ES-I3 (cell line): Measurements from ENCODE around the gene HNRNPU.

ENCODE experiments used
- H3K36me3 ChIP-seq: 2 replicates; pipeline ENCODE4 v1.6.1; 2013; ENCODE audit warnings: mild to moderate bottlenecking, low read length, control low read depth, moderate library complexity; ENCODE audit not compliant: insufficient read depth
- H3K4me1 ChIP-seq: 2 replicates; pipeline ENCODE4 v1.6.1; 2013; ENCODE audit warnings: mild to moderate bottlenecking, control low read depth, low read length; ENCODE audit not compliant: insufficient read depth
- H3K9ac ChIP-seq: 2 replicates; pipeline ENCODE4 v1.6.1; 2013; ENCODE audit warnings: low read depth, mild to moderate bottlenecking, low read length, moderate library complexity
- H3K9me3 ChIP-seq: 2 replicates; pipeline ENCODE4 v1.6.1; 2013; ENCODE audit warnings: mild to moderate bottlenecking, low read length, moderate library complexity; ENCODE audit not compliant: control insufficient read depth, insufficient read depth

The HNRNPU gene

GRCh38 chr1:244869364-244869827 is 5.1 kb upstream of the HNRNPU start:
- Histone ChIP-seq H3K36me3 (no peaks in the 10 kb centered on the region), H3K4me1 (no peaks in the 10 kb centered on the region), H3K9me3 (no peaks in the 10 kb centered on the region), H3K9ac (no peak overlapping the region)

- Histone ChIP-seq H3K9ac (no peak overlapping the region), H3K36me3 (no peaks in the 10 kb centered on the region), H3K4me1 (no peaks in the 10 kb centered on the region), H3K9me3 (no peaks in the 10 kb centered on the region)
Observed at GRCh38 chr1:244868484-244869363, 4.4 kb upstream of the HNRNPU start.

- H3K9ac ChIP-seq, result no peak overlapping the region
- H3K36me3 ChIP-seq, result no peaks in the 10 kb centered on the region
- H3K9me3 ChIP-seq, result no peaks in the 10 kb centered on the region
- no peaks in the 10 kb centered on the region; the same call in 1 of the 2 replicates for H3K4me1 ChIP-seq
Observed at GRCh38 chr1:244866355-244866754, 2.0 kb upstream of the HNRNPU start.

DNA sequence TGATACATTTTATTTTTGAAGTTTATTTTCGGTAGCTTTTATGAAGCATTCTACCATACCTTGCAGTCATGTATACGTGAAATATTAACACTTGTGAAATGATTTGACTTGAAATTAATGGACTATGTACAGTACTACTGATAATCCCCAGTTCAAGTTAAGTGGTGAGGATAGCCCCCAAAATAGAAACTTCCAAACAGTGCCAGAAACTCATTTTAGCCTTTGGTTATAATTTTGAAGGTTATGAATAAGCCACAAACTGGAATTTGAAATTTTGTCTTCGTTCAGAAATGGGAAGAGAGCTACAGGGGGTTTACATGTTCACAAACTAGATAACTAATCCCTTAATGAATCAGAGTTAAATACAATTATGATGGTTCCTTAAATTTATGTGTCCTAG is 1.5 kb upstream of the HNRNPU start:
- Histone ChIP-seq H3K9me3 (no peaks in the 10 kb centered on the region), H3K4me1 (no peaks in the 10 kb centered on the region; the same call in 1 of the 2 replicates), H3K36me3 (0 out of 2 replicates have a peak, but pooled peaks cover 2% of the 10 kb centered on the region), H3K9ac (0 out of 2 replicates have a peak overlapping the region, but pooled peaks have one; percentile 63)

GRCh38 chr1:244865028-244865371 is 657 bp upstream of the HNRNPU start:
- no peaks in the 10 kb centered on the region; the same call in 1 of the 2 replicates for H3K4me1 ChIP-seq
- no peaks in the 10 kb centered on the region for H3K9me3 ChIP-seq
- peak overlapping the region; percentile 63 for H3K9ac ChIP-seq
- peaks cover 10% of the 10 kb centered on the region for H3K36me3 ChIP-seq

GRCh38 chr1:244863491-244864252 is 671 bp downstream of the HNRNPU start:
- H3K9ac ChIP-seq, result peak overlapping the region; percentile 63
- no peaks in the 10 kb centered on the region; the same call in 1 of the 2 replicates for H3K4me1 ChIP-seq
- H3K9me3 ChIP-seq, result no peaks in the 10 kb centered on the region
- H3K36me3 ChIP-seq, result peaks cover 21% of the 10 kb centered on the region

DNA sequence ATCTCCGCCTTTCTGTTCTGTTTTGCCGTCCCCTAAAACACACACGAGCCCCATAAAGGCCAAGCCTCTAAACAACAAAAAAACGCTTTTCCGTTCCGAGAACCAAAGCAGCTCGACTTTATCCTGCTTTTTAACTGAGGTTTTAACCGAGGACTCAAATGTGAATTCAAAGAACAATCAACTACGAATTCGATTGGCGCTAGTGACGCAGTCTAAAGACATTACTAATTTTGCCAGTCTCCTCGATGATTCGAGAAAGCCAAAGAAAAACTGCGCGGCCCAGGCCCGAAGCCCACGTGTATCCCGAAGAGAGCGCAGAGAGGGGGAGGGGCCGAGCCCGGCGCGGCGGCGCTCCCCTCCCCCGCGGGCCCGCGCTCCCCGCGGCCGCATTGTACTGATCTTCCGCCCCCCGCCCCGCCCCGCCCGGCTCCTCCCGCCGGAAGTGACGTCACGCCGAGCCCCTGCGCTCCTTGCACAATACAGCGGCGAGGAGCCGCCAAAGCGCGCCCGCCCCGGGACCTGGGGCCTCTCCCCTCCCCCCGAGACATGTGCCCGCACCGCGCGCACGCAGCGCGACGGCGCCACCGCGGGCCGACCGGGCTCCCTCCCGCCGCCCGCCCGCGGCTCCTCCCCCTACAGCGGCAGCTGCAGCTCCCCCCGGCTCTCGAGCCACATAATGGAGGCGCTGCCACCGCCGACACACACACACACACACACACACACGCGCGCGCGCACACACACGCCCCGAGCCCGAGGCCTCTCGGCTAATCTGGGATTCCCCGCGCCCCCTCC is 1.4 kb downstream of the HNRNPU start:
- H3K36me3 ChIP-seq, result peaks cover 28% of the 10 kb centered on the region
- H3K4me1 ChIP-seq, result no peaks in the 10 kb centered on the region; the same call in 1 of the 2 replicates
- H3K9me3 ChIP-seq, result no peaks in the 10 kb centered on the region
- peak overlapping the region; percentile 100 for H3K9ac ChIP-seq

DNA sequence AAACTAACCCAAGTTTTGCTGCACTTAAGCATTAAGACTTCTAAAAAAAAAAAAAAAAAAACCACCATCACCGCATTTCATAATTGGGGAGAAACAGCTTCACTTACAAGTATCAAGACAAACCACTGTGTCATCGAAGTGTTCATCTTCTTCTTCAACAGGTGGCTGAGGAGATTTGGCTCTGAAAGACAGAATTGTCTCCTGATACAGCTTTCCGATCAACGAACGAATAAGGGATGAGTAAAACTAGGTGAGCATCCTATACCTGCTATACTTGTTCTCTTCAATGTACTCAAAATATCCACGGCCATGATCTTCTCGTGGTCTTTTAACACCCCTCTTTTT is 2.0 kb downstream of the HNRNPU start:
- Histone ChIP-seq H3K9me3 (no peaks in the 10 kb centered on the region), H3K36me3 (peaks cover 33% of the 10 kb centered on the region), H3K4me1 (no peaks in the 10 kb centered on the region; the same call in 1 of the 2 replicates), H3K9ac (peak overlapping the region; percentile 100)

GRCh38 chr1:244861683-244862082 is 2.7 kb downstream of the HNRNPU start:
- no peaks in the 10 kb centered on the region for H3K9me3 ChIP-seq
- peak overlapping the region; percentile 100 for H3K9ac ChIP-seq
- H3K4me1 ChIP-seq, result no peaks in the 10 kb centered on the region; the same call in 1 of the 2 replicates
- H3K36me3 ChIP-seq, result peaks cover 40% of the 10 kb centered on the region

- H3K36me3 ChIP-seq, result peaks cover 45% of the 10 kb centered on the region
Observed at GRCh38 chr1:244860914-244861610, 3.3 kb downstream of the HNRNPU start.

DNA sequence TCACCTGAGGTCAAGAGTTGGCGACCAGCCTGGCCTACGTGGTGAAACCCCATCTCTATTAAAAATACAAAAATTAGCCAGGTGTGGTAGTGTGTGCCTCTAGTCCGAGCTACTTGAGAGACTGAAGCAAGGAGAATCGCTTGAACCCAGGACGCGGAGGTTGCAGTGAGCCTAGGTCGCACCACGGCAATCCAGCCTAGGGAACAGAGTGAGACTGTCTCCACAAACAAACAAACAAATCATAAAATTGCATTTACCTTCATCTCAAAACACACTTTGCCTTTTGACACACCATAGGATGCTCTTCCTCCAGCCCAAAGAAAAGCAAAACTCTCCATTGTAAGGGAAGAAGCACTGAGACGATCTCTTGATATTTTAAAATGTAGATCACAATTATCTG is 4.3 kb downstream of the HNRNPU start:
- Histone ChIP-seq H3K36me3 (peaks cover 53% of the 10 kb centered on the region), H3K9me3 (no peaks in the 10 kb centered on the region), H3K4me1 (no peaks in the 10 kb centered on the region; the same call in 1 of the 2 replicates), H3K9ac (no peak overlapping the region)

More at GRCh38 chr1:244860914-244861610, 3.3 kb downstream of the HNRNPU start:
- H3K9ac ChIP-seq, result peak overlapping the region; percentile 100
- H3K4me1 ChIP-seq, result no peaks in the 10 kb centered on the region; the same call in 1 of the 2 replicates
- no peaks in the 10 kb centered on the region for H3K9me3 ChIP-seq

- H3K36me3 ChIP-seq, result peaks cover 64% of the 10 kb centered on the region
- no peaks in the 10 kb centered on the region for H3K9me3 ChIP-seq
- H3K9ac ChIP-seq, result no peak overlapping the region
- H3K4me1 ChIP-seq, result no peaks in the 10 kb centered on the region; the same call in 1 of the 2 replicates
Observed at GRCh38 chr1:244858357-244858756, 6.0 kb downstream of the HNRNPU start.

DNA sequence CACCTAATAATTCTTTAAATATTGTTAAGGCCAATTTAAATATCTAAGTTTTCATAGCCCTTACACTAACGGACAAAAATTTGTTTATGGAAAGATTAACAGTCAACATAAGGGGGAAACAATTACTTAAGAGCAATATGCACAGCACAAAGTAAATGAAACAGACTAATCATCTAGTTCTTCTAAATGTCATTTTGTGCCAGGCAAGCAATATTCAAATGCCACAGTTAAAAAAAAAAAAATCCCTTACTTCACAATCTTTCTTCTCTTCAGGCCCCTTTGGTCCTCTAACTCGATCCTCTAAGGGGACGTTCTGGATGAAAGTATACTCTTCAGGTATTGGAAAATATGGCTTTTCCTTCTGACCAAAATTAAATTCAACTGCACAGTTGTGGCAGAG is 6.6 kb downstream of the HNRNPU start:
- Histone ChIP-seq H3K9me3 (no peaks in the 10 kb centered on the region), H3K36me3 (peaks cover 64% of the 10 kb centered on the region), H3K4me1 (no peaks in the 10 kb centered on the region; the same call in 1 of the 2 replicates), H3K9ac (no peak overlapping the region)
